ENCODE data around the gene ANKHD1.
"Not testable (repeated sequence)": the region's sequence is repeated elsewhere in the genome, so short reads cannot be mapped to it uniquely, and the experiment has no call there.

Gene ANKHD1

DNA sequence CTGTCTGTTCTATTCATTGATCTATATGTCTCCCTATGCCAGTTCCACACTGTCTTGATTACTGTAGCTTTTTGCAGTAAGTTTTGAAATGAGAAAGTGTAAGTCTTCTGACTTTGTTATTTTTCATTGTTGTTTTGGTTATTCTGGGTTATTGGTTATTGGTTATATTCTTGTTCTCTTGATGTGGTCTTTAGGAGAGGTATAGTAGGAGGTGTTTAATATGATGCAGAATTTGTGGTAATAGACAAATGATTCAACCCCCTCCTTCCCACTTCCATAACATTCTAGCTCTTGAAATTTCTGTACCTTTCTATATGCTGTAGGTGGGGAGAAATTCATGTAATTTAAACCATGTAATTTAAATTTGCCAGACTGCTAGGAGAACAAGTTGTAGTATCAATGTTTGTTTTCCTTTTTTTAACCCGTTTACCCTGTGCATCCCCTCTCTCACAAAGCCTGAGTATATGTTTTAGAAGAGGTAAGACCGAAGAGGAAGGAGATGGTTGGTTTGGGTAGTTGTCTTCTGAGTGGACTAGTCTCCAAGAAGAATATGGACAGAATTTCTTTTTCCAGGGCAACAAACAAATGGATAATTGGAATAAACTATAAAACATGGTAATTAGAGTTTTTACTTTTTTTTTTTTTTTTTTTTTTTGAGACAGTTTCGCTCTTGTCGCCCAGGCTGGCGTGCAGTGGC lies 19.2 kb downstream of the ANKHD1 start:
- peak overlapping the region in 1 of 2 donors; percentile 65 for H3K27ac Mint-ChIP-seq

DNA sequence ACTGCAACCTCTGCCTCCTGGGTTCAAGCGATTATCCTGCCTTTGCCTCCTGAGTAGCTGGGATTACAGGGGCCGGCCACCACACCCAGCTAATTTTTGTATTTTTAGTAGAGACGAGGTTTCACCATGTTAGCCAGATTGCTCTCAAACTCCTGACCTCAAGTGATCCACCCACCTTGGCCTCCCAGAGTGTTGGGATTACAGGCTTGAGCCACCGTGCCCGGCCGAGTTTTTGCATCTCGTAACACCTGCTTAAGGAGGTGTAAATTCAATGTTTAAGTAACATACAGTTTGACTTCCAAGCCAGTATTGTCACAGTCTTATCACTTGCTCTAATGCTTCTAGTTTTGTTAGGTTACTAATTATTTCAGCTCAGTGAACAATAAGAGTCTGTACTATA lies 19.7 kb downstream of the ANKHD1 start:
- peaks cover 47% of the 10 kb centered on the region for H3K36me3 Mint-ChIP-seq (ENCODE audit: insufficient read depth)
- DNase-seq; ATAC-seq (replicated peaks); H3K9me3 Mint-ChIP-seq; H3K4me3 Mint-ChIP-seq; H3K27me3 Mint-ChIP-seq: not testable (repeated sequence)
- H3K27ac Mint-ChIP-seq: peak overlapping the region in 1 of 2 donors; percentile 15
- peaks cover 36 to 64% of the 10 kb centered on the region in 2 donors for H3K4me1 Mint-ChIP-seq (ENCODE audit: low read depth in 2 of 2)

More for the DNA sequence above, 19.2 kb downstream of the ANKHD1 start:
- DNase-seq: no peak
- H3K4me3 Mint-ChIP-seq: peak overlapping the region; percentile 0 to 55
- peaks cover 40 to 66% of the 10 kb centered on the region in 2 donors for H3K4me1 Mint-ChIP-seq (ENCODE audit: low read depth in 2 of 2)
- no peak for ATAC-seq (replicated peaks)
- no peaks in the 10 kb centered on the region for H3K9me3 Mint-ChIP-seq
- no peaks in the 10 kb centered on the region for H3K27me3 Mint-ChIP-seq
- peaks cover 42% of the 10 kb centered on the region for H3K36me3 Mint-ChIP-seq (ENCODE audit: insufficient read depth)

DNA sequence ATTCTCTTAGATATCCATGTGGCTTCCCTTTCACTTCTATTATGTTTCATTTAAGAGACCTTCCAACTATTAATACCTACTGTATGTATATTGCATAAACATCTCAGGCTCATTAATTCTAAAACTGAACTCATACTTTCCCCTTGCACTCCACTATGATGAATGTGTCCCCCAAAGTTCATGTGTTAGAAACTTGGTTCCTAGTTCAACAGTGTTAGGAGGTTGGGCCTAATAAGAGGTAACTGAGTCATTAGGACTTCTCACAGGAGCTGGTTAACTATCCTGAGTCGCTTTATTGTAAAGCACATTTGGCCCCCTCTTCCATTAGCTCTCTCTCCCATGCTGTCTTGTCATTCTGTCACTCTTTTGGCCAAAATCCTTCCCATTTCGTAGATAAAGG lies 22.0 kb downstream of the ANKHD1 start:
- H3K27me3 Mint-ChIP-seq: no peaks in the 10 kb centered on the region
- peak overlapping the region in 1 of 2 donors; percentile 21 for H3K4me3 Mint-ChIP-seq
- ATAC-seq (replicated peaks) (no peak), DNase-seq (no peak)
- H3K36me3 Mint-ChIP-seq (ENCODE audit: insufficient read depth): peaks cover 39% of the 10 kb centered on the region
- H3K4me1 Mint-ChIP-seq (ENCODE audit: low read depth in 2 of 2): peaks cover 31 to 59% of the 10 kb centered on the region in 2 donors
- peak overlapping the region; percentile 13 to 37 for H3K27ac Mint-ChIP-seq
- no peaks in the 10 kb centered on the region for H3K9me3 Mint-ChIP-seq

DNA sequence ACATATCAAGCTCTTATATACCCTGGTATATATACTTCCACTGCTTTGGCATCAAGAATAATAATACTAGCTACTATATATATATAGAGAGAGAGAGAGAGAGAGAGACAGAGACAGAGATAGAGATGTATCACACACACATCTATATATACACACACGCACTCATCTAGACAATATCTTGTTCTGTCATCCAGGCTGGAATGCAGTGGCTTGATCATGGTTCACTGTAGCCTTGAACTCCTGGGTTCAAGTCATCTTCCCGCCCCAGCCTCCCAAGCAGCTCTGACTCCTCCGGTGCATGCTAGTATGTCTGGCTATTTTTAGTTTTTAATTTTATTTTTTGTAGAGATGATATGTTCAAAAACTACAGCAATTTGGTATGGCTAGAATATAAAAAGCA lies 22.5 kb downstream of the ANKHD1 start:
- peaks cover 42% of the 10 kb centered on the region for H3K36me3 Mint-ChIP-seq (ENCODE audit: insufficient read depth)
- peaks cover 27 to 55% of the 10 kb centered on the region in 2 donors for H3K4me1 Mint-ChIP-seq (ENCODE audit: low read depth in 2 of 2)
- DNase-seq (no peak), ATAC-seq (replicated peaks) (no peak)
- no peaks in the 10 kb centered on the region for H3K9me3 Mint-ChIP-seq
- peak overlapping the region in 1 of 2 donors; percentile 21 for H3K4me3 Mint-ChIP-seq
- no peaks in the 10 kb centered on the region for H3K27me3 Mint-ChIP-seq
- peak overlapping the region; percentile 13 to 37 for H3K27ac Mint-ChIP-seq

DNA sequence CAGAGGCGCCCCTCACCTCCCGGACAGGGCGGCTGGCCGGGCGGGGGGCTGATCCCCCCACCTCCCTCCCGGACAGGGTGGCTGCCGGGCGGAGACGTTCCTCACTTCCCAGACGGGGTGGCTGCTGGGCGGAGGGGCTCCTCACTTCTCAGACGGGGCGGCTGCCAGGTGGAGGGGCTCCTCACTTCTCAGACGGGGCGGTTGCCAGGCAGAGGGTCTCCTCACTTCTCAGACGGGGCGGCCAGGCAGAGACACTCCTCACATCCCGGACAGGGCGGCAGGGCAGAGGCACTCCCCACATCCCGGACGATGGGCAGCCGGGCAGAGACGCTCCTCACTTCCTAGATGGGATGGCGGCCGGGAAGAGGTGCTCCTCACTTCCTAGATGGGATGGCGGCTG lies 26.1 kb downstream of the ANKHD1 start:
- not testable (repeated sequence) for H3K4me3 Mint-ChIP-seq; H3K9me3 Mint-ChIP-seq; H3K27me3 Mint-ChIP-seq; DNase-seq; ATAC-seq (replicated peaks); H3K27ac Mint-ChIP-seq
- Mint-ChIP-seq H3K36me3 (ENCODE audit: insufficient read depth) (peaks cover 19% of the 10 kb centered on the region), H3K4me1 (ENCODE audit: low read depth in 2 of 2) (peaks cover 22 to 55% of the 10 kb centered on the region in 2 donors)

DNA sequence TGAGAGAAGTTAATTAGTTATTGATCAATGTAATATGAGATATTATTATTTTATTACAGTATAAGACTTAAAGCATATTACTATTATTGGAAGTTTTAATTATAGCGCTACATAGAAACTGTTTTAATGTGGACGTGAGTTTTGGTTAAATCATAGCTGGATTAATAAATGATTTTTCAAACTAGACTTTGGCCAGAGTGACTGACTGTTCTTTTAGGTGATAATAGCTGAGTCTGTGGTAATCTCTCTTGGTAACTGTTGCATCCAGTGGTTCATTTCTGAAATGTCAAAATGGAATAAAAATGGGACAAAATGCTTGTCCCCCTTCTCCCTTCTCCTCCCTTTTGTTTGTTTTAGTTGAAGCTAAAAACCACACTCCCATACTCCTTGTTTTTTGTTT lies 28.1 kb downstream of the ANKHD1 start:
- H3K9me3 Mint-ChIP-seq: no peaks in the 10 kb centered on the region
- peak overlapping the region in 1 of 2 donors; percentile 26 for H3K27ac Mint-ChIP-seq
- ATAC-seq (replicated peaks) (no peak), DNase-seq (no peak)
- H3K4me1 Mint-ChIP-seq (ENCODE audit: low read depth in 2 of 2): peaks cover 17 to 48% of the 10 kb centered on the region in 2 donors
- no peak overlapping the region for H3K4me3 Mint-ChIP-seq
- no peaks in the 10 kb centered on the region for H3K27me3 Mint-ChIP-seq
- peaks cover 19% of the 10 kb centered on the region for H3K36me3 Mint-ChIP-seq (ENCODE audit: insufficient read depth)

DNA sequence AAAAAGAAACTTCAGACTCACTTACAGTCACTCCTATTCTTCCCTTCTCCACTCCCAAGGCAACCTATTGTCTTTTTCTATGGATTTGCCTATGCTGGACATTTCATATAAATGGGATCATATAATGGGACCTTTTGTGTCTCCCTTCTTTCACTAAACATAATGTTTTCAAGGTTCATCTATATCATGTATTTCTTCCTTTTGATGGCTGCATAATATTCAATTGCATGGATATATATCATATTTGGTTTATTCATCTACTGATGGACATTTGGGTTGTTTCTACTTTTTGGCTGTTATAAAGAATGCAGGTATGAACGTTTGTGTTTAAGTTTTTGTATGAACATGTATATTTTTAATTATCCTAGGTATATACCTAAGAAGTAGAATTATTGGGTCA lies 30.6 kb downstream of the ANKHD1 start:
- H3K9me3 Mint-ChIP-seq: no peaks in the 10 kb centered on the region
- DNase-seq (no peak), ATAC-seq (replicated peaks) (no peak)
- H3K27me3 Mint-ChIP-seq: no peaks in the 10 kb centered on the region
- H3K4me3 Mint-ChIP-seq: no peak overlapping the region
- peaks cover 19 to 44% of the 10 kb centered on the region in 2 donors for H3K4me1 Mint-ChIP-seq (ENCODE audit: low read depth in 2 of 2)
- peaks cover 32% of the 10 kb centered on the region for H3K36me3 Mint-ChIP-seq (ENCODE audit: insufficient read depth)
- no peak overlapping the region for H3K27ac Mint-ChIP-seq

DNA sequence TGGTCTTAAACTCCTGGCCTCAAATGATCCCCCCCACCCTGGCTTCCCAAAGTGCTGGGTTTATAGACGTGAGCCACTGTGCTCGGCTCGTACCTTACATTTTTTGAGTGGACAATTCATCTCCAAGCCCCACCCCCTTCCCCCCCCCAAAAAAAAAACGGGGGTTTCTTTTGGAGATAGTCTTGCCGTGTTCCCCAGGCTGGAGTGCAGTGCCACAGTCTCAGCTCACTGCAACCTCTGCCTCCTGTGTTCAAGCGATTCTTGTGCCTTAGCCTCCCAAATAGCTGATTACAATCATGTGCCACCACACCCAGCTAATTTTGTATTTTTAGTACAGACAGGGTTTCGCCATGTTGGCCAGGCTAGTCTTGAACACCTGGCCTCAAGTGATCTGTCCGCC lies 31.3 kb downstream of the ANKHD1 start:
- peaks cover 36% of the 10 kb centered on the region for H3K36me3 Mint-ChIP-seq (ENCODE audit: insufficient read depth)
- H3K4me1 Mint-ChIP-seq (ENCODE audit: low read depth in 2 of 2): peaks cover 19 to 45% of the 10 kb centered on the region in 2 donors
- no peak overlapping the region for H3K27ac Mint-ChIP-seq
- DNase-seq (no peak), ATAC-seq (replicated peaks) (no peak)
- no peaks in the 10 kb centered on the region for H3K9me3 Mint-ChIP-seq
- peak overlapping the region in 1 of 2 donors; percentile 7 for H3K4me3 Mint-ChIP-seq
- H3K27me3 Mint-ChIP-seq: no peaks in the 10 kb centered on the region

DNA sequence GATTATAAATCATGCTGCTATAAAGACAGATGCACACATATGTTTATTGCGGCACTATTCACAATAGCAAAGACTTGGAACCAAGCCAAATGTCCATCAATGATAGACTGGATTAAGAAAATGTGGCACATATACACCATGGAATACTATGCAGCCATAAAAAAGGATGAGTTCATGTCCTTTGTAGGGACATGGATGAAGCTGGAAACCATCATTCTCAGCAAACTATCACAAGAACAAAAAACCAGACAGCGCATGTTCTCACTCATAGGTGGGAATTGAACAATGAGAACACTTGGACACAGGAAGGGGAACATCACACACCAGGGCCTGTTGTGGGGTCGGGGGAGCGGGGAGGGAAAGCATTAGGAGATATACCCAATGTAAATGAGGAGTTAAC lies 55.7 kb downstream of the ANKHD1 start:
- not testable (repeated sequence) for H3K4me3 Mint-ChIP-seq; DNase-seq; H3K9me3 Mint-ChIP-seq; ATAC-seq (replicated peaks); H3K27me3 Mint-ChIP-seq; H3K27ac Mint-ChIP-seq
- Mint-ChIP-seq H3K36me3 (ENCODE audit: insufficient read depth) (peaks cover 59% of the 10 kb centered on the region), H3K4me1 (ENCODE audit: low read depth in 2 of 2) (peaks cover 3 to 12% of the 10 kb centered on the region in 2 donors)

DNA sequence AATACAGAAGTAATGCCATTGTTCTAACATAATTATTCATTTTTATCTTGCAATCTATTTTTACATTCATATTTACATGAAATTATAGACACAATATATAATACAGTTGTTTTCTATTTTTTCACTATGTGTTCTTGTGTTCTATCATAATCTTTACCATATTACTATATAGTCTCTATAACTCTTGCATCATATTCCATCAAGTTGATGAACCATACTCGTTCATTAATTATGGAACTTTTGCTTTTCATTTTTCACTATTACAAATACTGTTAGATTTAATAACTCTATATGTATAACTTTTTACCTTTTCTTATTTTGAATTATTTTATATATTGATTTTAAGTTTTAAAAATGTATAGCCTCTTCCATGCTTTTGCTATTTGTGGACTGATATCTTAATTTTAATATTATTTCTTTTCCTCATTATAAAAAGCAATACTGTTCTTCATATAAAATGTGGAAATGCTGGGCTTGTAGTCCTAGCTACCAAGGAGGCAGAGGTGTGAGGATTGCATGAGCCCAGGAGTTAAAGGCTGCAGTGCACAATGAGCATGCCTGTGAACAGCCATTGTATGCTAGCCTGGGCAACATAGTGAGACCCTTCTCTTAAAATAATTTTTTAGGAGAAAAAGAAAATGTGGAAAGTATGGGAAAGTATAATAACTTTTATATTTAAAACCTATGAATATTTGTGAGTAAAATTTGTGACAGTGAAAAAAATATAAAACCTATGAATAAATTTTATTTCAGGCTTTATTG lies 65.5 kb downstream of the ANKHD1 start:
- H3K27me3 Mint-ChIP-seq: no peaks in the 10 kb centered on the region
- H3K36me3 Mint-ChIP-seq (ENCODE audit: insufficient read depth): peaks cover 72% of the 10 kb centered on the region
- no peak overlapping the region for H3K4me3 Mint-ChIP-seq
- no peaks in the 10 kb centered on the region for H3K9me3 Mint-ChIP-seq
- ATAC-seq (replicated peaks) (no peak), DNase-seq (no peak)
- H3K27ac Mint-ChIP-seq: peak overlapping the region in 1 of 2 donors; percentile 13
- peaks cover 3 to 5% of the 10 kb centered on the region in 2 donors for H3K4me1 Mint-ChIP-seq (ENCODE audit: low read depth in 2 of 2)

DNA sequence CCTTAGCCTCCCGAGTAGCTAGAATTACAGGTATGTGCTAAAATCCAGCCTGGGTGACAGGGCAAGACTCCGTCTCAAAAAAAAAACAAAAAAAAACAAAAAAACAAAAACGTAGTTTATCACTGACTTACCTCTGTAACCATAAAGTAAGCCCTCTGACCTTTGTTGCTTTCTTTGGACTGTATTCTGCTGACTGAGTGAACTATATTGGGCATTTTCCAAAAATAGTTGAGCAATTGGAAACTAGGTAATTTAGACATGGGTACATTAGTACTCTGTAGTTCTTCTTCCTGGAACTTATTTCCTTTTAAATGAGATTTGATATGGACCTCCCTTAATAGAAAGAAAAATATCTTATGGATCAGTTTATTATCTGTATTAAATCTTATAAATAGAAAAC lies 66.6 kb downstream of the ANKHD1 start:
- Mint-ChIP-seq H3K27me3 (no peaks in the 10 kb centered on the region), H3K4me3 (no peak overlapping the region), H3K4me1 (ENCODE audit: low read depth in 2 of 2) (peaks cover 3 to 5% of the 10 kb centered on the region in 2 donors), H3K27ac (no peak overlapping the region), H3K36me3 (ENCODE audit: insufficient read depth) (peaks cover 74% of the 10 kb centered on the region), H3K9me3 (no peaks in the 10 kb centered on the region)
- DNase-seq (no peak), ATAC-seq (replicated peaks) (no peak)

DNA sequence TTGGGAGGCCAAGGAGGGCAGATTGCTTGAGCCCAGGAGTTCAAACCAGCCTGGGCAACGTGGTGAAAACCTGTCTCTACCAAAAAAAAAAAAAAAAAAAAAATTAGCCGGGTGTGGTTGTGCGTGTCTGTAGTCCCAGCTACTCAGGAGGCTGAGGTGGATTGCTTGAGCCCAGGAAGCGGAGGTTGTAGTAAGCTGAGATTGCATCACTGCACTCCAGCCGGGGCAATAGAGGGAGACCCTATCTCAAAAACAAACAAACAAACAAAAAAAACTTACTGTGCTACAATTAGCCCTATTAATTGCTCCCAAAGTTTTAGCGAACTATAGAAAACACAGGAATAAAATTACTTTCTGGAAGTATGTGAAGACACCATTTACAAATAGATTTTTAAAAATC lies 67.6 kb downstream of the ANKHD1 start:
- Mint-ChIP-seq H3K27ac (no peak overlapping the region), H3K9me3 (no peaks in the 10 kb centered on the region), H3K4me1 (ENCODE audit: low read depth in 2 of 2) (peaks cover 3 to 5% of the 10 kb centered on the region in 2 donors), H3K27me3 (no peaks in the 10 kb centered on the region), H3K4me3 (no peak overlapping the region), H3K36me3 (ENCODE audit: insufficient read depth) (peaks cover 73% of the 10 kb centered on the region)
- ATAC-seq (replicated peaks) (no peak), DNase-seq (no peak)

DNA sequence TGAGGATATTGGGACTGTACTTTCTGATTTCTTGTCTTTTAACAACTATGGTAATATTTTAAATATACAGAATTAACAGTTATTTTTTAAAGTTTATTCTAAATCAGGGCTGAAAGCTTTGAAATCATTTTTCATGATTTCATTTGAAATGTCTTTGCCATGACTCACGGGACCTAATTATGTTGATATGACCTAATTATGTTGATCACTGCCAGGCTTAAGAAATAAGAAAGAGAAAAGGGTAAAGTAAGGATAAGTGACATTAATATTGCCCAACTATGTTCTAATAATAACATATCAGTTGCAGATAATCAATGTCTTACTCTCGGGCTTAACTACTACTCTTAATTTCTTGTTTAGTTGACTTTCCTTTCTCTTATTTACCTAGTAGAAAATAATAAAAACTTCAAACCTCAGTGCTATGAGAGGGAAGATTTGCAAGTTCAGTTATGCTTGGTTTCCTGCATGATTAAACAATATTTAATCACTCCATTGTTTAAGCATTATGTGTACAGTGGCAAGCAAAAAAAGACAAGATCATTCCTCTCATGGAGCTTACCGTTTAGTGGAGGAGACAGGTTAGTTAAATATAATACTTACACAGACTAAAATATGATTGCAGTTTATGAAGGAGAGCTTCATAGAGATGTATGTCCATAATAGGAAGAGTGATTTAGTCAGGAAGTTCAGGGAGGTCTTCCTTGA lies 78.8 kb downstream of the ANKHD1 start:
- Mint-ChIP-seq H3K9me3 (no peaks in the 10 kb centered on the region), H3K27me3 (no peaks in the 10 kb centered on the region), H3K36me3 (ENCODE audit: insufficient read depth) (peaks cover 42% of the 10 kb centered on the region), H3K27ac (peak overlapping the region in 1 of 2 donors; percentile 53), H3K4me3 (no peak overlapping the region), H3K4me1 (ENCODE audit: low read depth in 2 of 2) (peaks cover 0 to 4% of the 10 kb centered on the region in 2 donors)
- no peak for DNase-seq
- no peak for ATAC-seq (replicated peaks)

Measured in effector memory CD8-positive, alpha-beta T cell (primary cell).